Measurements from ENCODE around the gene ACTN3.

- no peak for TF ChIP-seq SMC3 (conservative IDR thresholded peaks at IDR 0.05; ENCODE audit: poor library complexity)
- TF ChIP-seq CTCF (IDR thresholded peaks at IDR 0.05; ENCODE audit: poor library complexity, severe bottlenecking): no peak
- TF ChIP-seq POLR2AphosphoS5 (IDR thresholded peaks at IDR 0.05): no peak
- no peak for TF ChIP-seq EZH2 (IDR thresholded peaks at IDR 0.05; ENCODE audit: borderline replicate concordance, insufficient read depth, low read length, poor library complexity, severe bottlenecking)
- peak; percentile 27 for TF ChIP-seq REST (IDR thresholded peaks at IDR 0.05; ENCODE audit: borderline replicate concordance)
- TF ChIP-seq RAD21 (conservative IDR thresholded peaks at IDR 0.05): no peak
- TF ChIP-seq TAF1 (IDR thresholded peaks at IDR 0.05; ENCODE audit: low read depth): no peak
- TF ChIP-seq MXI1 (conservative IDR thresholded peaks at IDR 0.05; ENCODE audit: poor library complexity, severe bottlenecking): no peak
Observed at GRCh38 chr11:66546368-66546965, at the start of gene ACTN3.

Data from neural cell (in vitro differentiated cells).